ENCODE measurements around the gene HYLS1. TPM values are rescaled to one million over a fixed set of nuclear protein-coding genes. Genes with fewer than 3 reads are reported as not detected.

Gene HYLS1
- total RNA-seq, 3 donors from 2014 or later = 4.6 to 7.5 (median 7.1) TPM

DNA sequence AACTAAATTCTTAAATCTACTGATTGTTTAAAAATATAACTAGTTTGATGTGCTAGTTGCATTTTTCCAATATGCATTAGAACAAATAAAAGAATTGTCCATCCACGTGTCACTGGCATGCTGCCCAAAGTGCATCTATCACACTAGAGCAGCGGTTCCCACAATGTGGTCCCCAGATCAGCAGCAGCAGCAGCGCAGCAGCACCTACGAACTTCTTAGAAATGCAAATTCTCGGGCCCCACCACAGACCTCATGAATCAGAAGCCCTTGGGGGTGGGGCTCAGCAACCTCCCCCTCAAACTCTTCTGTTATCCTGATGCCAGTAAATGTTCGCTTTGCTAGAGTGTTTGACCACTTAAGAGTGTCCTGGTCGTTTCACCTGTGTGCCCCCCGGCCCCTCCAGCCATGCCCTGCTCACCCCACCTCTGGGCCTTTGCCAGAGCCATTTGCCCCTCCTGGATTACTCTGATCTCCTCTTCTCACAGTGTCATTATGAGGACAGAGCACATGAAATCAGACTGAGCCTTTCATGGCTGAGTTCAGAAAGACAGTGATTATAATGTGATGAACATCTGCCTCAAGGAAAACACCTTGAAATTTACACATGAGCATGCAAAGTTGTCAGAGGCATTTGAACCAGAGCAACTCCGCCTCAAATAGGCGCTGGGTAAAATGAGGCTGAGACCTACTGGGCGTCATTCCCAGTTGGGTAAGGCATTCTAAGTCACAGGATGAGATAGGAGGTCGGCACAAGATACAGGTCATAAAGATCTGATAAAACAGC is 45.8 kb downstream of the HYLS1 start:
- no peaks in the 10 kb centered on the region for H3K9me3 ChIP-seq
- no peaks in the 10 kb centered on the region for H3K4me1 ChIP-seq (ENCODE audit: low read depth)
- H3K4me3 ChIP-seq = no peak overlapping the region
- ATAC-seq (no peak), DNase-seq (no peak)
- intact Hi-C loops (cut with DNase I, micrococcal nuclease) = no loop called here
- no peaks in the 10 kb centered on the region for H3K36me3 ChIP-seq (ENCODE audit: low read depth)
- TF ChIP-seq, protein P1, sequence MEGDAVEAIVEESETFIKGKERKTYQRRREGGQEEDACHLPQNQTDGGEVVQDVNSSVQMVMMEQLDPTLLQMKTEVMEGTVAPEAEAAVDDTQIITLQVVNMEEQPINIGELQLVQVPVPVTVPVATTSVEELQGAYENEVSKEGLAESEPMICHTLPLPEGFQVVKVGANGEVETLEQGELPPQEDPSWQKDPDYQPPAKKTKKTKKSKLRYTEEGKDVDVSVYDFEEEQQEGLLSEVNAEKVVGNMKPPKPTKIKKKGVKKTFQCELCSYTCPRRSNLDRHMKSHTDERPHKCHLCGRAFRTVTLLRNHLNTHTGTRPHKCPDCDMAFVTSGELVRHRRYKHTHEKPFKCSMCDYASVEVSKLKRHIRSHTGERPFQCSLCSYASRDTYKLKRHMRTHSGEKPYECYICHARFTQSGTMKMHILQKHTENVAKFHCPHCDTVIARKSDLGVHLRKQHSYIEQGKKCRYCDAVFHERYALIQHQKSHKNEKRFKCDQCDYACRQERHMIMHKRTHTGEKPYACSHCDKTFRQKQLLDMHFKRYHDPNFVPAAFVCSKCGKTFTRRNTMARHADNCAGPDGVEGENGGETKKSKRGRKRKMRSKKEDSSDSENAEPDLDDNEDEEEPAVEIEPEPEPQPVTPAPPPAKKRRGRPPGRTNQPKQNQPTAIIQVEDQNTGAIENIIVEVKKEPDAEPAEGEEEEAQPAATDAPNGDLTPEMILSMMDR (IDR thresholded peaks at IDR 0.05) = no peak

DNA sequence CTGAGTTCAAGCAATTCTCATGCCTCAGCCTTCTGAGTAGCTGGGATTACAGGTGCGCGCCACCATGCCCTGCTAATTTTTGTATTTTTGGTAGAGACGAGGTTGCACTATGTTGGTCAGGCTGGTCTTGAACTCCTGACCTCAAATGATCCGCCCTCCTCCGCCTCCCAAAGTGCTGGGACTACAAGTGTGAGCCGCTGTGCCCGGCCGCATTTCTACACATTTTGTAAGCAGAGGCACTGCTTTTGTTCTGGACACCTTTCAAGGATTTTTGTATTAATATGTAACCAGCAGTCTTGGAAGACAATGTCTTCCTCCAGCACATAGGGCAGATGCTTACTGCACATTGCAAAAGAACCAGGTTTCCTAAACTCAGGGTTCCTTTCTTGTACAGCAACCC is 47.0 kb downstream of the HYLS1 start:
- no peak for DNase-seq
- no peak overlapping the region for H3K4me3 ChIP-seq
- no peaks in the 10 kb centered on the region for H3K36me3 ChIP-seq (ENCODE audit: low read depth)
- H3K9me3 ChIP-seq = no peaks in the 10 kb centered on the region
- intact Hi-C loops (cut with DNase I, micrococcal nuclease) = no loop called here
- H3K4me1 ChIP-seq (ENCODE audit: low read depth) = no peaks in the 10 kb centered on the region
- TF ChIP-seq, protein P1 (IDR thresholded peaks at IDR 0.05) = no peak
- no peak for ATAC-seq

DNA sequence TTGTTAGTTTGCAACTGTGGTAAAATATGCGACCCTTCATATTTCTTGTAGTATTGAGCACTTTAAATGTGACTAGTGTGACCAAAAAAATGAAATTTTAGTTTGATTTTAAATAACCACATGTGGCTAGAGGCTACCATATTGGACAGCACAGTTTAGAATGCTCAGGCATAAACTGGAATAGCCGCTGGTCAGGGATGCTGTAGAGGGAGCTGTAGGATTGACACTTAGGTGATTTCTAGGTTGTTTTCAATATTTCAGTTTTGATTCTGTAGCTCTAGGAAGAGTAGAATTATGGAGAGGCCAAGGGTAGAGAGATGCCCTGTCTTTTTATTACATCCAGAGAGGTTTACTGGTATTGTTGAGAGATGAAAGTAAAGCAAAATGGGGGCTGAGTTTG is 47.6 kb downstream of the HYLS1 start:
- no peaks in the 10 kb centered on the region for H3K36me3 ChIP-seq (ENCODE audit: low read depth)
- ATAC-seq (no peak), DNase-seq (no peak)
- H3K4me3 ChIP-seq = no peak overlapping the region
- intact Hi-C loops (cut with DNase I, micrococcal nuclease) = no loop called here
- TF ChIP-seq, protein P1 (IDR thresholded peaks at IDR 0.05) = no peak
- H3K4me1 ChIP-seq (ENCODE audit: low read depth) = no peaks in the 10 kb centered on the region
- no peaks in the 10 kb centered on the region for H3K9me3 ChIP-seq

DNA sequence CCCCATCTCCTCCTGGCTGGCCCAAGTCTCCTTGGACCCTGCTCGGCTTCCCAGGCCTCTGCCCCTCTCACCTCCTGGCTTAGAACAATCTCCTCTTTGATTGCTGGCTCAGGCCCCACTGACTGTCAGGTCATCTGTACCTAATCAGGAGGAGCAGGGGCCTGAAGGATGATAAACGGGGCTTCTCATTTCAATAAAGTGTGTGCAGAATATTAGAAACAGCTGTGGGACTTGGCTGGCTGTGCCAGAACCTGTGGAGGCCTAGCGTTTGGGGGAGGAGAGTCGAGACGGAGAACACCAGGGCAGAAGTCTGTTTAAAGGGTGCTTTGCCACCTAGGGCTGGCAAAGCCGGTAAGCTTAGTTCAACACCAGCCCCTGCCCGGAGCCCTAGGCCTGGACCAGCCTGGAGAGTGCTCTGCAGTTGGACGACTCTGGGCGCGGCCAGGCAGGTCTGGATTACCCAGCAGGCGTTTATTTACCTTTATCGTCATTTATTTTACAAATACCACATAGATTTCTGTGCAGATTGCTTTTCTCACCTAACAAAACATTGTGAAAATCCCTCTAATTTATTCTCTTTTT is 48.2 kb downstream of the HYLS1 start:
- DNase-seq (no peak), ATAC-seq (no peak)
- intact Hi-C loops (cut with DNase I, micrococcal nuclease) = no loop called here
- H3K9me3 ChIP-seq = no peaks in the 10 kb centered on the region
- TF ChIP-seq, protein P1 (IDR thresholded peaks at IDR 0.05) = no peak
- H3K36me3 ChIP-seq (ENCODE audit: low read depth) = no peaks in the 10 kb centered on the region
- no peaks in the 10 kb centered on the region for H3K4me1 ChIP-seq (ENCODE audit: low read depth)
- no peak overlapping the region for H3K4me3 ChIP-seq

DNA sequence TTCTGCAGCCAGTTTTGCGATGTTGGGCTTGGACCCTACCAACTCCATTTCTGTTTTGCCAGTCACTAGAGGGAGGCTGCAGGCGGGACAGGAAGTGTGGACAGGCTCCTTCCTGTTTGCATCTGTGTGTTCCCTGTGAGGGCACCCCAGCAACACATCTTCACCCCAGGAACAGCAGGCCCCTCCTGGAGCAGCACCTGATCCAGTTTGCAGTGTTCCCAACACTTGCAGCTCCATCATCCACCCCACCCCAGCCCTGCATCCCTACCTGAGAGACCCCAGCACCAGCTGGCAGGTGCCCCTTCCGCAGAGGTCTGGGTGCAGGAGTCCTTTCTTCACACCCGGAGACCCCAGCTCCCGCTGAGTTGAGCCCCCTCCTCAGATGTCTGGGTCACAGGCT is 51.0 kb downstream of the HYLS1 start:
- Histone ChIP-seq H3K36me3 (ENCODE audit: low read depth) (no peaks in the 10 kb centered on the region), H3K4me1 (ENCODE audit: low read depth) (no peaks in the 10 kb centered on the region), H3K9me3 (no peaks in the 10 kb centered on the region), H3K4me3 (no peak overlapping the region)
- DNase-seq = no peak
- no peak for ATAC-seq
- intact Hi-C loops (cut with DNase I, micrococcal nuclease) = no loop called here
- TF ChIP-seq, protein P1 (IDR thresholded peaks at IDR 0.05) = no peak

All from mucosa of descending colon (tissue), 3 donors.